Stimulated activated CD4-positive, alpha-beta T cell treated with anti-CD3 and anti-CD28 coated beads, Interleukin-12 subunit alpha, Interleukin-12 subunit beta, amount 100 ng/mL, for 24 hours (primary cell): ENCODE data around the gene MPL.
A peak's percentile ranks its signal among the peaks of the same experiment; 100 is the strongest.

Experiments
- DNase-seq, 2 experiments: peaks; one replicate each; pipeline ENCODE4 v3.0.0-alpha.2; 2020; ENCODE audit warnings: low read depth in 2 of 2

Gene MPL

DNA sequence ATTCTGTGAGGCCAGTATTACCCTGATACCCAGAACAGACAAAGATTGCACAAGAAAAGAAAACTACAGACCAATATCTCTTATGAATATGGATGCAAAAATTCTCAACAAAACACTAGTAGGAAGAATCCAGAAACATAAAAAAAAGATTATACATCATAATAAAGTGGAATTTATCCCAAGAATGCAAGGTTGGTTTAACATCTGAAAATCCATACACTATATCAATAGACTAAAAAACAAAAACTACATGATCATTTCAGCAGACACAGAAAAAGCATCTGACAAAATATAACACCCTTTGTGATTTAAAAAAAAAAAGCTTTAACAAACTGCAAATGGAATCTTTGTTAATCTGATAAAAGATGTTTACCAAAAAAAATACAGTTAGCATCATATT lies 12.2 kb upstream of the MPL start:
- no peak for DNase-seq

DNA sequence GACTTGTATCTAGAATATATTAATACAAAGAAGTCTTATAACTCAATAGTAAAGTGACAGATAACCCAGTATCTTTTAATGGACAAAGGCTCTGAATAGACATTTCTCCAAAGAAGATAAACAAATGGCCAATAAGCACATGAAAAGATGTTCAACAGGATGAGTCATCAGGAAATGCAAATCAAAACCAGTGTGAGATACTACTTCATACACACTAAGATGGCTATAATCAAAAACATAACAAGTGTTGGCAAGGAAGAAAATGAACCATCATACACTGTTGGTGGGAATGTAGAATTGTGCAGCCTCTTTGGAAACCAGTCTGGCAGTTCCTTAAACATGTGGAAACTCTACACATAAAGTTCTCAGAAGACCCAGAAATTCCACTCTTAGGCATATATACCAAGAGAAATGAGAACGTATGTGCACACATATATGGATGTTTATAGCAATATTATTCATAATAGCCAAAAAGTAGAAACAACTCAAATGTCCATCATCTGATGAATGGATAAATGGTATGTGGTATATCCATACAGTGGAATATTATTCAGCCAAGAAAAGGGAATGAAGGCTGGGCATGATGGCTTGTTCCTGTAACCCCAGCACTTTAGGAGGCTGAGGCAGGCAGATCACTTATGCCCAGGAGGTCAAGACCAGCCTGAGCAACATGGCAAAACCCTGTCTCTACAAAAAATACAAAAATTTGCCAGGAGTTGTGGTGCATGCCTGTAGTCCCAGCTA lies 9.9 kb upstream of the MPL start:
- DNase-seq = no peak

DNA sequence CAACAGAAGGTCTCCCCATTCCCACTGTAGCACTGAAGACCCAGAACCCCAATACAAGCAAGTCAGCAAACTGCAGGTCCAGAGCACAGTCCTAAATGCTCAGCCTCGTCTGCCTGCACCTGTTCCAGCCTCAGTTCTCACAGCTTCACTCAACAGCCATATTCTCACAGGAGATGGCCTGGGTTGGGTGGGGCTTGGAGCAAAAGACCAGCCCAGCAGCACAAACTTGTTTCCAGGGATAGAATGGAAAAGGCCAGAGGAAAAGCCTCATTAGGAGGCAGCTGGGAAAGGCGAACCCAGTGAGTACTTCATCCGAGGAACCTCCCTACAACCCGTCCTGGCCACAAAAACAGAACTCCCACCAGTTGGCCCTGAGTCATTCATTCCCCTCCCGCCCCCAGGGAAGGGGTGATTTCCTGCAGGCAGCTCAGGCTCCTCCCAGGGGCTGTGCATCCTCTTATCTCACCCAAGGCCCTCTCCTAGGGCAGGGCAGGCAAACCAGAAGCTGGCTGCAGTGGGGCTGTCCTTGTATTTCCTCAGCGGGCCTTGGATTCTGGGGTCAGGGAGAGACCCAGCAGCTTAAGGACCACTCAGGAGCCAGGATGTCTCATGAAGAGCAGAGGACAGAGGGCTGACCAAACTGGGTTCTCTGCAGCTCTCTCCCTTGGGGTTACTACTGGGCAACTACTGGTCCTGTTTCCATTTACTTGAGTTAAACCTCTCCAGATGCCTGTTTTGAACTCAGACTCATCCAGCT lies 7.4 kb upstream of the MPL start:
- peak; percentile 44 to 73 for DNase-seq

DNA sequence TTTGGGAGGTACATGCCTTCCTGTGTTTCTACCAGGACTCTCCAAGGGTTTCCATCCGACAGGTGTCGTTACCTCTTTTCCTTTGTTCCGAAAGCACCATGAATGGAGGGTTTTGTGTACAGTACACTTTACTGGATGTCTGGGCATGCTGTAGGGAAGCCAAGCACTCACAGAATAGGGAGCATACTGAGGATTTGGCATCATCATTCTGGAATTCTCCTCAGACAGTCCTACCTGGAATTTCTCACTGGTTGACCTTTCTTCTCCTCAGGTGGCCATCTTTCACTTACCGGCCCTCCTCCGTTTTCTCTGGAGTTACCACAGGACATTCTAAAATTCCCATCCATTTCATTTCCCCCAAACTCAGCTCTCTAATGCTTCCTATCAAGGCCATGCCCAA lies 5.9 kb upstream of the MPL start:
- DNase-seq = no peak

DNA sequence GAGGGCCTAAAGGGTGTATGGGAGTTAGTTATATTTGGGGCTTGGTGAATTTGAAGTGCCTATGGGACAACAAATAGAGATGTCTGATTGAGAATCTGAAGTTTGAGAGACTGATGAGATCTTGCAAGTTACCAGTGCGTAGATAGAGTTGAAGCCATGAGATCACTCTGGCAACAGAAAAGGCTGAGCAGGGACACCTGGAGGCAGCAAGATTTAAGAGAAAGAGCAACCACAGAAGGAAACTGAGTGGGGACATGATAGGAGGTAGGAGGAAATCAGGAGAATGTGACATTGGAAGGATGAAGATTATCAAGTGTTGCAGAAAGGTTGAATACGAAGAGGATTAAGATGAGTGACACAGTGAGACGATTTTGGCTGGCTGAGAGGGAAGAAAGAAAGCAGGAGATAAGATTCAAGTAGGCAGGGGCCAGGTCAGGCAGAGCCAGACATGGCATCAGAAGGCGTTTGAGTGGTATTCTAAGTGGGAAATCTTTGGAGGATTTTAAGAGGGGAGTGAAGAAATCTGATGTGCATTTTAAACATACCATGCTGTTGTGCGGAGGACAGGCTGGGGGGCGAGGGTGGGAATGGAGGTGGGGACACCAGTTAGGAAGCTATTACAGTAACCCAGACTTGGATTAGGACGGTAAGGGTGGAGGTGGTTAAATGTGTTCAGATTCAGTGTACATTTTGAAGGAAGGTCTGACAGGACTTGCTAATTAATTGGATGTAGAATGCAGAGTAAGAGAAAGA lies 3.0 kb upstream of the MPL start:
- DNase-seq = no peak

DNA sequence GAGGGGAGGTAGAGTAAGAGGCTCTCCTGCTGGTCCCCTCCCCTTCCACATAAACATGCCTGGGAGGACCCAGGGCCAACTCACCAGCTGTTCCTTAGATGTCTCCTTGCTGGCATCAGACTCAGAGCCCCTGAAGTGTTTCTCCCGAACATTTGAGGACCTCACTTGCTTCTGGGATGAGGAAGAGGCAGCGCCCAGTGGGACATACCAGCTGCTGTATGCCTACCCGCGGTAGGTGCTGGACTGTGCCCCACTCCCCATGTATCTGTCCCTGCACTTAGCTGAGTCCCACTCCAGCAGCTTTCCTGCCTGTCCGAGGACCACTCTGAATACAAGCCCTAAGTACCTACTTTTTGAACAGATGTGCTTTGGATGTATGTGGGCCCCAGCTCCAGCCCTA lies 383 bp downstream of the MPL start:
- no peak for DNase-seq

DNA sequence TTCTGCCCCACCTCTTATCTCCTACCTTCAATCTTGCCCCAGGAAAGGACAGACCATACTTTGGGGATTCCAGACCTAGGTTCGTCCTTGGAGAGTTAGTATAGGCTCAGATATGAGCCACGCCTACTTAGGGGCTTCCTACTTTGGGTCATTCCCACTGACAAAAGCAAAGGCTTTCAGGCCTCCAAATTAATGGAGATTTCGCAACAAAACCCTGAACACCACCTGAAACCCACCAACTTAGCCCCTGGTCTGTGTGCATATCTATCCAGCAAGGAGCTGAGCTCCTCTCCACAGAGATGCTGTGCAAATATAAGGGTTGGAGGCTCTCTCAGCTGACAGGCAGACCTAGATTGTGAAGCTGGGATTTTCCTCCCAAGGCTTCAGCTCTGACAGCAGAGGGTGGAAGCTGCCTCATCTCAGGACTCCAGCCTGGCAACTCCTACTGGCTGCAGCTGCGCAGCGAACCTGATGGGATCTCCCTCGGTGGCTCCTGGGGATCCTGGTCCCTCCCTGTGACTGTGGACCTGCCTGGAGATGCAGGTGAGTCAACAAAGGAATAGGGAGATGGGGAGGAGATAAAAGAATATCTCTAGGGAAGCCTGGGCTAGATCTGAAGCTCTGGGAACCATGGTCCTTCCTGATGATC lies 2.1 kb downstream of the MPL start:
- no peak for DNase-seq

DNA sequence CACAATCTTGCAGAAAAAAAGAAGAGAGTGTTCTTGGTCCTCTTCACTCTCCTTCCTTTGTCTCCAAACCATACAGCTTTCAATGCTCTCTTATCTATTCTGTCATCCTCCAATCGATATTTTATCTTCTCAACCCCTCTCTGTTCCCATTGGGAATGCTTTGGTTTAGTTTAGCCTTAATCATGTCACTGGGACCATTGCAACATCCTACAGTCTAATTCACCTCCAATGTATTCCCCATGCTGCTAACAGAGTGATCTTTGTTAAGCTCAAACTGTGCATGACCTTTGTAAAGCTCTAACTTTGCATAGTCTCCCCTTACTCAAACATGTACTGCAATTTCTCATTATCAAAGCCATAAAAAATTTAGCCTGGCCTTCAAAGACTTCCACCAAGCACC lies 2.9 kb downstream of the MPL start:
- no peak for DNase-seq

DNA sequence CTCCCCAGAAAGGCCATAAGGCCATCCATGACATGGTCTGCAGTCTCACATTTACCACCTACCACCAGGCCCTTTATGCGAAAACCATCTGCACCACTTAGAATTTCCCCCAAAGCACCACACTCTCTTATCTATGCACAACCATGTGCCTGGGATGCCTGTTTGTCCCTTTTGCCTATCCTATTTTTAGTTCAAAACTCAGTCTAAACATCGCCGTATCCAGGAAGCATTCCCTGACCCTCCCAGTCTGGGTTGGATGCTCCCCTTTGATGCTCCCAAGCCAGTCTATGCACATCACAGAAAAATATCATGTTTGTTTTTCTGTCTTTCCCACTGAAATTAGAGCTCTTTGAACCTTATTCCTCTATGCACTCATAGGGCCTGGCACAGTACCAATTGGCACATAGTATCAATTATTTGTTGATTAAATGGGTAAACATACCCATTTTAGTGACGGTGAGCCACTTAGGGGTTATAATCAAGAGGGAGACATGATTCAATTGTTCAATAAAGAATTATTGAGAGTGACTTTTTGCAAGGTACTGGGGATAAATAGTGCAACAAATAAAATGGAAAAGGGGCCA lies 6.7 kb downstream of the MPL start:
- DNase-seq = no peak

DNA sequence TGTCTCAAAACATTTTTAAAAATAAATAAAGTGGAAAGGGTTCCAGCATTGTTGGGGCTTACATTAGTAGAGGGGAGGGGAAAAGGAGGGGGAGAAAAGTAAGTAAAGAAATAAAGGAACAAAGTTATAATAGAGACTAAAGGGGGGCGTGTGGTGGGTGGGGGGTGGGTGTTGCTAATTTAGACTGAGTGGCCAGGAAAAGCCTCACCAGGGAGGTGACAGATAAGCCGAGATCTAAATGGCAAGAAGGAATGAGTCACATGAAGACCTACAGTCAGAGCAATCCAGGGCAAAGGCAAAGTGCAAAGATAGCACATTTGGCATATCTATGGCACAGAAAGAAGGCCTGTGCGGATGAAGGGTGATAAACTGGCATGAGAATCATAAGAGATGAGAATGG lies 7.5 kb downstream of the MPL start:
- DNase-seq = no peak

DNA sequence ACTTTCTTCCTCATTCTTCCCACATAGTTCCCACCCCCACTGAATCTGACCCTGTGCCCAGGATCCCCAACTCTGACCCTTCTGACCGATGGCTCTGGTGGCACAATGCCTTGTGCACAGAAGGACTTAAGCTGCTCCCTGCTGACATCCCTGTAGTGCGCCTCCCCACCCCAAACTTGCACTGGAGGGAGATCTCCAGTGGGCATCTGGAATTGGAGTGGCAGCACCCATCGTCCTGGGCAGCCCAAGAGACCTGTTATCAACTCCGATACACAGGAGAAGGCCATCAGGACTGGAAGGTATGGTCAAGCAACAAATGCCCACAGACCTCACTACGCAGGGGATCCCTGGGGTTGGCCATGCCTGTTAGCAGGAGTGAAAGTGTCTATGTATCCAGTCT lies 9.0 kb downstream of the MPL start:
- no peak for DNase-seq

DNA sequence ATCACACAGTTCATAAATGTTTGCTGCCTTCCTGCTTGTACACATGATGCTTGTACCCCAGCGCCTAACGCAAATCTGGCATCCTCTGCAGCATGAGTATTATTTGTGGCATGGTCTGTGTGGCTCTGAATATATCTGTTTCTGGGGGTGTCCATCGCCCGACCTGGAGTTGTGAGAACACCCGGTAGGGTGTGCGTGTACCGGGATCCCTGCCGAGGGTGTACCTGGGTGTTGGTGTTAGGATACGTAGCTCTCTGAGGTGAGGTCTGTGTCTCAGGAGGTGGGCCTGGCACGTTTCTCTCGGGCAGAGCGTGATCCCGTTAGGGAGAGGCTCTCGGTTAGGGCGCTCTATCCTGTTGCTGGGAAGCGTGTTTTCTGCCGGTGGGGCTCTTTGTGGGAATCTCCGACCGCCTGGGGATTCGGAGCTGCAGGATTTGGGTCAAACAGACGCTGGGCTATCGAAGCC lies 10.8 kb downstream of the MPL start:
- DNase-seq = no peak

DNA sequence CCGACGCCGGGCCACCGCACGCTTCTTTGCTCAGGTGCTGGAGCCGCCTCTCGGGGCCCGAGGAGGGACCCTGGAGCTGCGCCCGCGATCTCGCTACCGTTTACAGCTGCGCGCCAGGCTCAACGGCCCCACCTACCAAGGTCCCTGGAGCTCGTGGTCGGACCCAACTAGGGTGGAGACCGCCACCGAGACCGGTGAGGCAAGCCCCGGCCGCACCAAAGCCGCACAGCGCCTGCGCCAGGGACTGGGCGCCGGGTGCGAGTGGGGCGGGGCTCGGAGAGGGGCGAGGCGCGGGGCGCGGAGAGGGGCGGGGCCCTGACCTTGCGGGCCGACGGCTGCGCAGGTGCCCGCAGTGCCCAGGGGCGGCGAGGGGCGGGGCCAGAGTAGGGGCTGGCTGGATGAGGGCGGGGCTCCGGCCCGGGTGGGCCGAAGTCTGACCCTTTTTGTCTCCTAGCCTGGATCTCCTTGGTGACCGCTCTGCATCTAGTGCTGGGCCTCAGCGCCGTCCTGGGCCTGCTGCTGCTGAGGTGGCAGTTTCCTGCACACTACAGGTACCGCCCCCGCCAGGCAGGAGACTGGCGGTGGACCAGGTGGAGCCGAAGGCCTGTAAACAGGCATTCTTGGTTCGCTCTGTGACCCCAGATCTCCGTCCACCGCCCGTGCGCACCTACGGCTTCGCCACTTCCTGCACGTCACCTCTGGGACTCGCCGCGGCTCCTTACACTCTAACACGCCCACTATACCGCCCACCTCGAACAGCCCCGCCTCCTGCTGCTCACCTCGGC lies 11.4 kb downstream of the MPL start:
- DNase-seq = no peak

DNA sequence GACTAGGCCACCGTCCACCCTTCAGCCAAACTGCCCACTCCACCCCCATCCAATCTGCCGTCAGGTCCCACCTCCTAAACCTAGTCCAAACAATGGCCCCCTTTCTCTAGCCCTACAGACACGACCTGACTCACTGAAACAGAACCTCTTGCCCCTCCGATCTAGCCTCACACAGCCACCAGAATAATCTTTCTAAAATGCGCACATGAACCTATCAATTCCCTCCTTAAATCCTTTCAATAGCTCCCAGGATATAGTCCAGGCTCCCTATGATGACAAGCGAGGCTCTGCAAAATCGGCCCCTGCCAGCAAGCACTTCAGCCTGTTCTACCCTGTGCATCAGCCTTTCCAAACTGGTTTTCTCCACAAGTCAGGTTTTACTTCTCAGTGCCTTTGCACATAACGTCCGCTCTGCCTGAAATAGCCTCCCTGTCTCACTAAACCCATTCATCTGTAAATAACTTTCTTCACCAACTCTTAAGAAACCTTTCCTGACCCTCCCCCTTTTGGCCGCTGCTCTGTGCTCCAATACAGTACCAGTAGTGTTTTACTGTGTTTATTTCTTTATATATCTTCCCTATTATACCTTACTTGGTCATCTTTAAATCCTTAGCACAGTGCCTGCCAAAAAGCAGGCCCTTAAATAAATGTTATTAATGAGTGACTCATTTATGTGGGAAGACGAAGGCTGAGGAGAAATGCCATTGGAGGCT lies 12.1 kb downstream of the MPL start:
- DNase-seq = no peak

DNA sequence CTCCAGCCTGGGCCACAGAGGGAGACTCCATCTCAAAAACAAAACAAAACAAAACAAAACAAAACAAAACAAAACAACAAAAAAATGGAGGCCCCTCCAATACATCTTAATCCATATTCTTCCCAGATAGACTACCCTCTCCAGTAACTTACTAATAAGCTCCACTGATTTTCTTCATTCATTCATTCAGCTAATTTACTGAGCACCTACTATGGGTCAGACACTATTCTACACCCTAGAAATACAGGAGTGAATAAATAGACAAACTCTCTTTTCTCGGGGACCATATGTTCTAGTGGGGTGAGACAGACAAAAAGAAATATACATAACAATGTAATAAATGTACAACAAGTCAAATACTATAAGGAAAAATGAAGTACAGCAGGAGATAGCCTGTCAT lies 13.4 kb downstream of the MPL start:
- no peak for DNase-seq

DNA sequence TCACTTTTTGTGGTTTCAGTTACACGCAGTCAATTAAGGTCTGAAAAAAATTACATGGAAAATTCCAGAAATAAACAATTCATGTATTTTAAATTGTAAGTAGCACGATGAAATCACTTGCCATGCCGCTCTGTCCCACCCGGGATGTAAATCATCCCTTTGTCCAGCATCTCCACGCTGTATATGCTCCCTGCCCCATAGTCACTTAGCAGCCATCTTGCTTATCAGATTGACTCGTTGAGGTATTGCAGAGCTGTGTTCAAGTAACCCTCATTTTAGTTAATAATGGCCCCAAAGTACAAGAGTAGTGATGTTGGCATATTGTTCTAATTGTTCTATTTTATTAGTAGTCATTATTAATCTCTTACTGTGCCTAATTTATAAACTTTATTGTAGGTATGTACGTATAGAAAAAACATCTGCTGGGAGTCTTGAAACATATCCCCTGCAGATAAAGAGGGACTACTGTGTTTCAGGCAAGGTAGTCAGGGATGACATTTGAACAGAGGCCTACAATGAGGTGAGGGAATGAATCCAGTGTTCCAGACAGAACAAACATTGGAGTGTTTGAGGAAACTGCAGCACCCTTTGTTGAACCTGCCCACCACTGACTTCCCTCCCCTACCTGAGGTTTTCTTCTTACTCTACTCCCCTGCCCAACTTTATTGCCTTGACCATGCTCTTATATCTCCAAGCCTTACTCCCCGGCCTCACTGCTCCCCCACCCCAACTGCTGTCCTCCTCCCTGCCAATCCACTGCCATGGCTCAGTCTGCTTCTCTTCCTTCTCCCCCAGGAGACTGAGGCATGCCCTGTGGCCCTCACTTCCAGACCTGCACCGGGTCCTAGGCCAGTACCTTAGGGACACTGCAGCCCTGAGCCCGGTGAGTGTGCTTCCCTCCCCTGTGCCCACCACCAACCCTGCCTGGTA lies 14.1 kb downstream of the MPL start:
- DNase-seq = no peak

DNA sequence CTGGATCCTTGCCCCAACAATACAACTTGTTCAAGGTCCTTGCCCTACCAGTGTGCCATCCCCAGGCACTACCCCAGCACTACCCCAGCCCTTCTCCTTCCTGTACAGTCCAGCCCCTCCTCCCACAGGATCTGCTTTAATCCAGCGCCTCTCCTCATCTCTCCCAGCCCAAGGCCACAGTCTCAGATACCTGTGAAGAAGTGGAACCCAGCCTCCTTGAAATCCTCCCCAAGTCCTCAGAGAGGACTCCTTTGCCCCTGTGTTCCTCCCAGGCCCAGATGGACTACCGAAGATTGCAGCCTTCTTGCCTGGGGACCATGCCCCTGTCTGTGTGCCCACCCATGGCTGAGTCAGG lies 14.7 kb downstream of the MPL start:
- DNase-seq = no peak

DNA sequence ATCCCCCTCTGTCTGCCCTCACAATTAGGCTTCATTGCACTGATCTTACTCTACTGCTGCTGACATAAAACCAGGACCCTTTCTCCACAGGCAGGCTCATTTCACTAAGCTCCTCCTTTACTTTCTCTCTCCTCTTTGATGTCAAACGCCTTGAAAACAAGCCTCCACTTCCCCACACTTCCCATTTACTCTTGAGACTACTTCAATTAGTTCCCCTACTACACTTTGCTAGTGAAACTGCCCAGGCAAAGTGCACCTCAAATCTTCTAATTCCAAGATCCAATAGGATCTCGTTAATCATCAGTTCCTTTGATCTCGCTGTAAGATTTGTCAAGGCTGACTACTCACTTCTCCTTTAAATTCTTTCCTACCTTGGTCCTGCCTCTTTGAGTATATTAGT lies 15.3 kb downstream of the MPL start:
- DNase-seq = no peak

DNA sequence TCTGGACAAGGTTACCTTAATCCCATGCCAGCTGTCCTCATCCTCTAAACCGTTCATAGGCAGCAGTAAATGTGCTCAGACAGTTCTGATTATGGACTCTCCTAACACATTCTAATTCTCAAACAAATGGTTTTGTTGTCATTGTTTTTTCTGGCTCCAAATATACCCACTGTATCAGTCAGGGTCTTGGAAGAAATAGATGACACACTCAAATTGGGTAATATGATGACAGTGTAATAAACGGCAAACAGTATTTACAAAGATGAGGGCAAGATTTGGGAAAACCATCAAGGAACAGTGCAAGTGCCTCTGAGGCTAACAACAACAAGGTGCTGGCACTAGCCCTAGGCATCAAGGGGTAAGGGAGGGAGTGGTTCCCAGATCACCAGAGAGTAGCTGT lies 16.9 kb downstream of the MPL start:
- DNase-seq = no peak
